K562 (cell line): ENCODE data around the gene WAS. TPM values are rescaled to one million over a fixed set of nuclear protein-coding genes. Genes with fewer than 3 reads are reported as not detected.

Source experiments
- CBX5 ChIP-seq: IDR thresholded peaks from 2 replicates; pipeline ENCODE4 v1.6.1; 2014; ENCODE audit warnings: low read depth, borderline replicate concordance
- CCAR2 ChIP-seq: fragments of 200-400 bp; formaldehyde crosslinking; IDR thresholded peaks from 2 replicates; pipeline ENCODE4 v1.6.1; 2017; ENCODE audit warnings: mild to moderate bottlenecking, low read depth, low read length
- CEBPB ChIP-seq: fragments of 450-650 bp; IDR thresholded peaks from 2 replicates; pipeline ENCODE4 v1.6.1; 2016; ENCODE audit warnings: missing genetic modification characterization, missing compliant biosample characterization
- CREB3 ChIP-seq: fragments of 450-650 bp; conservative IDR thresholded peaks from 2 replicates; pipeline ENCODE4 v1.6.1; 2016; ENCODE audit warnings: missing genetic modification characterization, low read depth, mild to moderate bottlenecking, missing compliant biosample characterization, moderate library complexity
- CREB3L1 ChIP-seq: fragments of 450-650 bp; IDR thresholded peaks from 2 replicates; pipeline ENCODE4 v1.6.1; 2014; ENCODE audit warnings: low read depth, mild to moderate bottlenecking, moderate library complexity, borderline replicate concordance
- HDAC3 ChIP-seq: fragments of 450-650 bp; IDR thresholded peaks from 2 replicates; pipeline ENCODE4 v1.6.1; 2018; ENCODE audit warnings: borderline replicate concordance, mild to moderate bottlenecking, moderate library complexity; ENCODE audit not compliant: partially characterized antibody
- HMBOX1 ChIP-seq: sonication (generic); IDR thresholded peaks from 2 replicates; pipeline ENCODE4 v1.6.1; 2016
- HNRNPL ChIP-seq: fragments of 200-400 bp; formaldehyde crosslinking; IDR thresholded peaks from 2 replicates; pipeline ENCODE4 v1.6.1; 2017; ENCODE audit warnings: low read depth, mild to moderate bottlenecking, low read length
- ILF3 ChIP-seq: fragments of 450-650 bp; IDR thresholded peaks from 2 replicates; pipeline ENCODE4 v1.6.1; 2018; ENCODE audit warnings: antibody characterized with exemption, mild to moderate bottlenecking, moderate library complexity, borderline replicate concordance
- KDM5B ChIP-seq: fragments of 200-600 bp; sonication (generic); IDR thresholded peaks from 2 replicates; pipeline ENCODE4 v1.6.1; 2012; ENCODE audit warnings: low read depth, mild to moderate bottlenecking, moderate library complexity, low read length, control low read depth, inconsistent platforms; ENCODE audit not compliant: insufficient replicate concordance
- MAFK ChIP-seq: IDR thresholded peaks from 2 replicates; pipeline ENCODE4 v1.6.1; 2011; ENCODE audit warnings: low read length, improper control_type of control experiment
- MAZ ChIP-seq, 2 experiments: fragments of 450-650 bp in 1 of 2; sonication (generic) in 1 of 2; formaldehyde crosslinking; IDR thresholded peaks in 1 of 2; conservative IDR thresholded peaks in 1 of 2; 2 replicates each; pipeline versions ENCODE4 v1.4.0 to v1.5.0; 2020; ENCODE audit warnings: mild to moderate bottlenecking in 1 of 2, missing genetic modification reagents in 1 of 2
- NCOA1 ChIP-seq: fragments of 450-650 bp; IDR thresholded peaks from 2 replicates; pipeline ENCODE4 v1.6.1; 2016; ENCODE audit warnings: low read depth
- PML ChIP-seq: IDR thresholded peaks from 2 replicates; pipeline ENCODE4 v1.6.1; 2012; ENCODE audit warnings: low read length, inconsistent platforms
- PREB ChIP-seq: sonication (generic); formaldehyde crosslinking; IDR thresholded peaks from 2 replicates; pipeline ENCODE4 v1.8.1; 2023; ENCODE audit warnings: mild to moderate bottlenecking, missing genetic modification reagents
- PRPF4 ChIP-seq: fragments of 200-400 bp; formaldehyde crosslinking; IDR thresholded peaks from one replicate; pipeline ENCODE4 v1.6.1; 2017; ENCODE audit warnings: low read length, low read depth, mild to moderate bottlenecking; ENCODE audit not compliant: insufficient read depth, poor library complexity, severe bottlenecking
- PYGO2 ChIP-seq: fragments of 450-650 bp; IDR thresholded peaks from 2 replicates; pipeline ENCODE4 v1.6.1; 2016; ENCODE audit warnings: mild to moderate bottlenecking, missing genetic modification characterization, moderate library complexity, missing compliant biosample characterization
- SRSF1 ChIP-seq: fragments of 200-400 bp; formaldehyde crosslinking; IDR thresholded peaks from 2 replicates; pipeline ENCODE4 v1.6.1; 2017; ENCODE audit warnings: mild to moderate bottlenecking, low read depth, low read length, moderate library complexity
- SRSF9 ChIP-seq: fragments of 200-400 bp; formaldehyde crosslinking; IDR thresholded peaks from 2 replicates; pipeline ENCODE4 v1.6.1; 2017; ENCODE audit warnings: low read depth, low read length, borderline replicate concordance
- XRCC4 ChIP-seq: IDR thresholded peaks from one replicate; pipeline ENCODE4 v1.6.1; 2011; ENCODE audit not compliant: insufficient read depth, insufficient read length; ENCODE audit errors: extremely low read depth
- ZC3H8 ChIP-seq: fragments of 450-650 bp; IDR thresholded peaks from 2 replicates; pipeline ENCODE4 v1.6.1; 2017
- ZNF444 ChIP-seq: fragments of 250-450 bp; sonication (Bioruptor Pico); IDR thresholded peaks from 2 replicates; pipeline ENCODE4 v1.4.0; 2020; ENCODE audit warnings: mild to moderate bottlenecking, moderate library complexity
- ZNF445 ChIP-seq: fragments of 250-450 bp; sonication (Bioruptor Pico); IDR thresholded peaks from 2 replicates; pipeline ENCODE4 v1.4.0; 2020; ENCODE audit warnings: low read depth, mild to moderate bottlenecking, moderate library complexity
- ZNF561 ChIP-seq: fragments of 450-650 bp; formaldehyde crosslinking; conservative IDR thresholded peaks from 2 replicates; pipeline ENCODE4 v1.4.0; 2020; ENCODE audit warnings: mild to moderate bottlenecking, moderate library complexity
- polyA plus RNA-seq, 8 experiments: library from polyadenylated mRNA; depleted of rRNA in 4 of 8; stranded (reverse) in 5 of 8; unstranded in 3 of 8; fragments of >200 nt; fragmentation: Nextera tagmentation in 2 of 8; fragmentation: Illumina TruSeq in 1 of 8; extraction: Ambion mirVana in 2 of 8; extraction: Trizol in 1 of 8; gene quantifications; 2 replicates each; pipeline versions ENCODE4 v1.2.1 to v1.2.3, GENCODE V29; 2011 to 2014; ENCODE audit warnings: inconsistent platforms in 1 of 8, missing spikeins in 1 of 8
- total RNA-seq, 7 experiments: library from RNA; depleted of rRNA in 6 of 7; stranded (reverse); fragments of >200 nt in 6 of 7; fragmentation: Illumina TruSeq in 2 of 7; extraction: Trizol in 2 of 7; gene quantifications; 2 replicates each; pipeline versions ENCODE4 v1.2.1 to v1.2.3, GENCODE V29; 2011 to 2021; ENCODE audit warnings: low replicate concordance in 1 of 7

Gene WAS
- total and polyA plus RNA-seq, 9 of the 15 experiments (the other 6 are each of a cell fraction or from before 2014, with no cell fraction given): 0.11 to 16.1 (median 3.8) TPM

- no peak for TF ChIP-seq CREB3L1
- 0 out of 2 replicates have a peak, but pooled peaks have one; percentile 29 for TF ChIP-seq ZNF444 (CRISPR knock-in tag)
- no peak for TF ChIP-seq MAFK
- no peak for TF ChIP-seq XRCC4
- TF ChIP-seq SRSF9: no peak
- no peak for TF ChIP-seq HDAC3
- TF ChIP-seq MAZ (CRISPR knock-in tag; conservative IDR thresholded peaks at IDR 0.05 in 1 of 2, IDR thresholded peaks at IDR 0.05 in 1 of 2): peak; percentile 60 to 62; a peak in 1 of 4 replicates
- no peak for TF ChIP-seq CBX5
- TF ChIP-seq ZNF445: no peak
- TF ChIP-seq NCOA1: no peak
- no peak for TF ChIP-seq HMBOX1
- no peak for TF ChIP-seq ZNF561 (CRISPR knock-in tag)
- no peak for TF ChIP-seq CCAR2
- peak; percentile 63 for TF ChIP-seq HNRNPL
- peak; percentile 19; the same call in 1 of the 2 replicates for TF ChIP-seq PML
- peak; percentile 68 for TF ChIP-seq KDM5B
- TF ChIP-seq SRSF1: no peak
- no peak for TF ChIP-seq CREB3 (tag)
- TF ChIP-seq PRPF4: no peak
- TF ChIP-seq PYGO2 (tag): no peak
- no peak for TF ChIP-seq ILF3
- no peak for TF ChIP-seq PREB
- no peak for TF ChIP-seq ZC3H8
- no peak for TF ChIP-seq CEBPB (tag)
These were observed 7.3 kb upstream of the WAS start (continued) for GRCh38 chrX:48676106-48676892.
